ENCODE results near the gene ZBTB21. TPM values are rescaled to one million over a fixed set of nuclear protein-coding genes. Genes with fewer than 3 reads are reported as not detected.

The ZBTB21 gene
- total and polyA plus RNA-seq, 2 experiments from 2014 or later: 10.7 TPM

DNA sequence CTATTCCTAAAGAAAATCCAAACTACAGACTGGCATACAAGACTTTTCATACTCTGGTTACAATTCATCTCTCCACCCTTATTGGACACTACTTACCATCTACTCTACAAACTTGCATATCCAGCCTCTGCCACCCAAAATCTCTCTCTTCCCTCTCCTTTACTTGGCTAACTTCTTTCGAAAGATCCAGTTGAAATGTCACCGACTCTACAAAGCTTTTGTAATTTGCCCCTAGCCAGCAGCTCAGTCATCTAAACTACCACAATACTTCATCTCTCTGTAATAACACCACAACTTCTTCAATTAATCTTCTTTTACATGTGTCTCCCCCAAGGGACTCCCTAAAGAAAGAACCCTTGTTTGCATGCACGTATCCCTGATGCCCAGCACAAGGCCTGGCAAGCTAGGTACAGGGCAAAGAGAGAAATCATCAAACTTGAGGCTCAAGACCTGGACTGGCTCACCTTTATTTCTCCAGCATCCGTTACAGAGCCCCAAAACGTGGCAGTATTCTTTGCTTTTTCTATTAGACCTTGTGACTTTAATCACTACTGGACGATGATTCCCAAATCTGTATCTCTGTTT, 2.7 kb downstream of the ZBTB21 start:
- H3K9me2 ChIP-seq (ENCODE audit: insufficient read depth): no peaks in the 10 kb centered on the region
- peaks cover 33% of the 10 kb centered on the region for H3F3A ChIP-seq (ENCODE audit: insufficient read depth)
- H3K4me1 ChIP-seq (ENCODE audit: insufficient read depth): peaks cover 23% of the 10 kb centered on the region
- in situ Hi-C loops (cut with MboI): no loop called here
- no peak overlapping the region for H3K9ac ChIP-seq
- H3K27ac ChIP-seq: no peak overlapping the region
- H3K4me2 ChIP-seq (ENCODE audit: unreplicated experiment): no peak overlapping the region
- H3K79me2 ChIP-seq (ENCODE audit: insufficient read depth): peaks cover 57% of the 10 kb centered on the region
- H3K9me3 ChIP-seq (ENCODE audit: low read depth): no peaks in the 10 kb centered on the region
- TF ChIP-seq EZH2 (IDR thresholded peaks at IDR 0.05; ENCODE audit: insufficient read depth, poor library complexity, severe bottlenecking) (no peak), EZH2phosphoT487 (IDR thresholded peaks at IDR 0.05; ENCODE audit: insufficient read depth, low read depth) (no peak)
- WGBS, 2 experiments (ENCODE audit: low coverage in 1 of 2, low lambda C conversion rate in 2 of 2, missing lambda C conversion rate in 2 of 2): 97 to 99% methylated on average over 6 of the region's 6 CpGs
- no peak overlapping the region for H2AFZ ChIP-seq
- H3K4me3 ChIP-seq: no peak overlapping the region
- no peaks in the 10 kb centered on the region for H4K20me1 ChIP-seq (ENCODE audit: insufficient read depth)
- H3K36me3 ChIP-seq (ENCODE audit: low read depth): no peaks in the 10 kb centered on the region
- DNase-seq: no peak
- H3K27me3 ChIP-seq (replicated peaks; ENCODE audit: insufficient read depth): no peaks in the 10 kb centered on the region

DNA sequence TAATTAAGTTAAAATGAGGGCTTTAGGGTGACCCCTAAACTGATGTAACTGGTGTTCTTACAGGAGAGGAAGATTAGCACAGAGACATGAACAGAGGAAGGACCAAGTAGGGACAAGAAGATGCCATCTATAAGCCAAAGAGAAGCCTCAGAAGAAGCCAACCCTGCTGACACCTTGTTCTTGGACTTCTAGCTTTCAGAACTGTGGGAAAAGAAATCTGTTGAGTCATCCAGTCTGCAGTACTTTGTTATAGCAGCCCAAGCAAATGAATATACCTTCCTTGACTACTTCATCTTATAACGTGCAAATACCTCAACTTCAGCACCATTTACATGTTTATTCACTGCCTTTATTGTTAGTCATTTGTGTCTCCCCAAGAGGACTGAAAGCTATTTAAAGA, 3.4 kb downstream of the ZBTB21 start:
- WGBS, 2 experiments (ENCODE audit: low coverage in 1 of 2, low lambda C conversion rate in 2 of 2, missing lambda C conversion rate in 2 of 2): 92% methylated on average over 1 of the region's 1 CpG

DNA sequence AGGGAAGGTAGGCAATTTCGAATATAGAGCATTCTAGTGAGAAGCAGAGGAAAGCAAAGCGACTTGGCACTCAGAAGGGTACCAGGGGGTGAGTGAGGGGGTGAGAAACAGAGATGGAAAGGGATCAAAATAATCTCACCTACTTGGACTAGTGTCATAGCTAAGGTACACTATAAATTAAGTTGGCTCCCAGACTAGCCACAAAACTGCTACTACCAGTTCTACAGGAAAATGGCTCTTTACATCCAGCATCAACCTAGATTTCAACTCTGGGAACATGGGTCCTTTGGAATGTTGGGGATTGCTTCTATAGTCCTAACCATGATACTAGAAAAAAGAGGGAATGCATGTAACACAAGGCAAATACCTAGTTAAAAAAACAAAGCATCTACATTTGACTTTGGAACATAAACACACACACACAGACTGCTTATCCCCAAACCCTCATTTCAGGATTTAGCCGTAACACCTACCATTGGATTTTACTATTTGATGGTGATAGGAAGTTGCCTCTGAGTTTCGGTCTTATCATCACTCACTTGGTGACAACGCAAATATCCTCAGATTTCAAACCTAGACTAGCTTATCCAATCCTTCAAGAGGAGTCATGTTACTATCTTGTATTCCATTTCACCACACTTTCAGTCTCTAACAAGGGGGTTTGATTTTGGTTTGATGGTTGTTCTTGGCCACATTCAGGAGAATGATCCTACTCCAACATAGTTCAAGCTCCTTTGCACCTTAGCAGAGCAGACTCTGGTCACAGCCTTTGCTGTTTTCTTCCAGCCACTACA, 5.6 kb downstream of the ZBTB21 start:
- DNase-seq: no peak
- Histone ChIP-seq H4K20me1 (ENCODE audit: insufficient read depth) (no peaks in the 10 kb centered on the region), H3K4me1 (ENCODE audit: insufficient read depth) (peaks cover 36% of the 10 kb centered on the region), H3K9me2 (ENCODE audit: insufficient read depth) (no peaks in the 10 kb centered on the region), H2AFZ (no peak overlapping the region), H3K4me2 (ENCODE audit: unreplicated experiment) (no peak overlapping the region), H3F3A (ENCODE audit: insufficient read depth) (peaks cover 45% of the 10 kb centered on the region), H3K9ac (no peak overlapping the region), H3K36me3 (ENCODE audit: low read depth) (0 out of 2 replicates have a peak, but pooled peaks cover 8% of the 10 kb centered on the region), H3K27ac (peak overlapping the region; percentile 90; the same call in 1 of the 2 replicates), H3K27me3 (replicated peaks; ENCODE audit: insufficient read depth) (no peaks in the 10 kb centered on the region), H3K79me2 (ENCODE audit: insufficient read depth) (peaks cover 78% of the 10 kb centered on the region), H3K9me3 (ENCODE audit: low read depth) (no peaks in the 10 kb centered on the region), H3K4me3 (no peak overlapping the region)
- in situ Hi-C loops (cut with MboI): no loop called here
- TF ChIP-seq EZH2phosphoT487 (IDR thresholded peaks at IDR 0.05; ENCODE audit: insufficient read depth, low read depth): no peak
- no peak for TF ChIP-seq EZH2 (IDR thresholded peaks at IDR 0.05; ENCODE audit: insufficient read depth, poor library complexity, severe bottlenecking)
- WGBS, 2 experiments (ENCODE audit: low coverage in 1 of 2, low lambda C conversion rate in 2 of 2, missing lambda C conversion rate in 2 of 2): 98% methylated on average over 5 of the region's 5 CpGs

More for the DNA sequence above, 3.4 kb downstream of the ZBTB21 start:
- Histone ChIP-seq H3K4me3 (no peak overlapping the region), H2AFZ (no peak overlapping the region), H3K9ac (no peak overlapping the region), H3K27me3 (replicated peaks; ENCODE audit: insufficient read depth) (no peaks in the 10 kb centered on the region), H3K36me3 (ENCODE audit: low read depth) (0 out of 2 replicates have a peak, but pooled peaks cover under 1% of the 10 kb centered on the region), H3K9me2 (ENCODE audit: insufficient read depth) (no peaks in the 10 kb centered on the region), H3F3A (ENCODE audit: insufficient read depth) (peaks cover 39% of the 10 kb centered on the region), H4K20me1 (ENCODE audit: insufficient read depth) (no peaks in the 10 kb centered on the region), H3K9me3 (ENCODE audit: low read depth) (no peaks in the 10 kb centered on the region), H3K79me2 (ENCODE audit: insufficient read depth) (peaks cover 57% of the 10 kb centered on the region), H3K4me2 (ENCODE audit: unreplicated experiment) (no peak overlapping the region), H3K4me1 (ENCODE audit: insufficient read depth) (peaks cover 29% of the 10 kb centered on the region), H3K27ac (no peak overlapping the region)
- DNase-seq: peak; percentile 28
- TF ChIP-seq EZH2 (IDR thresholded peaks at IDR 0.05; ENCODE audit: insufficient read depth, poor library complexity, severe bottlenecking) (no peak), EZH2phosphoT487 (IDR thresholded peaks at IDR 0.05; ENCODE audit: insufficient read depth, low read depth) (no peak)
- in situ Hi-C loops (cut with MboI): no loop called here

DNA sequence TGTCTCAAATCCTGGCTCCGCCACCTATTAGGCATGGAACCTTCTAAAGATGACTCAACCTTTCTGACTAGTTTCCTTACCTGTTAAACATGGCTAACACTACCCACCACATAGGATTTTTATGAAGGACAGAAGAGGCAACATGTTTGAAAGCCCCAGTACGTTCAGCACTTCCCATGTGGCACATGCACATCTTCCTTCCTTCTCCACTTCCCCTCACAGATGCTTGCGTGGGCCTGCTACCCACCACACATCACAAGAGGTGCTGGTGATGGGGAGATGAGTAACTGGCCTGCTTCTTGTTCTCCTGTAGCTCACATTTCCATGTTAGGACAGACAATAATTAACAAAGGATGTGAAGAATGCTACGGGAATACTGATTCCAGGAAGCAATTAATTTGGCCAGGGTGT, 7.1 kb downstream of the ZBTB21 start:
- H3K4me3 ChIP-seq: peak overlapping the region; percentile 16
- in situ Hi-C loops (cut with MboI): no loop called here
- H3K9ac ChIP-seq: peak overlapping the region; percentile 65
- WGBS, 2 experiments (ENCODE audit: low coverage in 1 of 2, low lambda C conversion rate in 2 of 2, missing lambda C conversion rate in 2 of 2): 20 to 24% methylated on average over 4 of the region's 4 CpGs
- H3K4me1 ChIP-seq (ENCODE audit: insufficient read depth): peaks cover 32% of the 10 kb centered on the region
- no peaks in the 10 kb centered on the region for H4K20me1 ChIP-seq (ENCODE audit: insufficient read depth)
- peaks cover 15% of the 10 kb centered on the region; the same call in 1 of the 2 replicates for H3K36me3 ChIP-seq (ENCODE audit: low read depth)
- no peaks in the 10 kb centered on the region for H3K9me2 ChIP-seq (ENCODE audit: insufficient read depth)
- peak overlapping the region; percentile 90 for H3K27ac ChIP-seq
- no peaks in the 10 kb centered on the region for H3K27me3 ChIP-seq (replicated peaks; ENCODE audit: insufficient read depth)
- DNase-seq: peak; percentile 78
- no peaks in the 10 kb centered on the region for H3K9me3 ChIP-seq (ENCODE audit: low read depth)
- TF ChIP-seq EZH2phosphoT487 (IDR thresholded peaks at IDR 0.05; ENCODE audit: insufficient read depth, low read depth) (0 out of 2 replicates have a peak, but pooled peaks have one; percentile 74), EZH2 (IDR thresholded peaks at IDR 0.05; ENCODE audit: insufficient read depth, poor library complexity, severe bottlenecking) (no peak)
- H2AFZ ChIP-seq: no peak overlapping the region
- peaks cover 81% of the 10 kb centered on the region for H3K79me2 ChIP-seq (ENCODE audit: insufficient read depth)
- peaks cover 45% of the 10 kb centered on the region for H3F3A ChIP-seq (ENCODE audit: insufficient read depth)
- H3K4me2 ChIP-seq (ENCODE audit: unreplicated experiment): peak overlapping the region; percentile 51

All from GM23248 (cell line).